Endothelial cell (in vitro differentiated cells): ENCODE measurements around the gene LTA4H. TPM values are rescaled to one million over a fixed set of nuclear protein-coding genes. Genes with fewer than 3 reads are reported as not detected.

Experiments
- DNase-seq: peaks from one replicate; pipeline ENCODE4 v3.0.0; 2021; ENCODE audit warnings: low spot score
- H3K27ac Mint-ChIP-seq: one replicate; pipeline ENCODE4 v1.8.0; 2021; ENCODE audit warnings: mixed read lengths, inconsistent platforms; ENCODE audit not compliant: unreplicated experiment
- H3K27me3 Mint-ChIP-seq: one replicate; pipeline ENCODE4 v1.8.0; 2021; ENCODE audit warnings: mild to moderate bottlenecking, moderate library complexity, mixed read lengths, inconsistent platforms; ENCODE audit not compliant: unreplicated experiment
- H3K36me3 Mint-ChIP-seq: one replicate; pipeline ENCODE4 v1.8.0; 2021; ENCODE audit warnings: mild to moderate bottlenecking, low read depth, mixed read lengths, inconsistent platforms; ENCODE audit not compliant: unreplicated experiment
- H3K4me1 Mint-ChIP-seq: one replicate; pipeline ENCODE4 v1.8.0; 2021; ENCODE audit warnings: mild to moderate bottlenecking, mixed read lengths, inconsistent platforms; ENCODE audit not compliant: unreplicated experiment
- H3K4me3 Mint-ChIP-seq: one replicate; pipeline ENCODE4 v1.8.0; 2021; ENCODE audit warnings: mild to moderate bottlenecking, mixed read lengths, inconsistent platforms; ENCODE audit not compliant: unreplicated experiment
- H3K9me3 Mint-ChIP-seq: one replicate; pipeline ENCODE4 v1.8.0; 2021; ENCODE audit warnings: mixed read lengths, inconsistent platforms; ENCODE audit not compliant: unreplicated experiment
- CTCF ChIP-seq: fragments of 200-600 bp; sonication (generic); IDR thresholded peaks from one replicate; pipeline ENCODE4 v1.5.0; 2021; ENCODE audit warnings: antibody characterized with exemption; ENCODE audit not compliant: unreplicated experiment
- total RNA-seq: library from RNA; stranded (reverse); fragmentation: NEBNext Ultra II Directional; extraction: Animal tissue kit (Norgen Biotek cat#: 25700); gene quantifications from one replicate; pipeline ENCODE4 v1.2.1, GENCODE V29; 2021; ENCODE audit not compliant: unreplicated experiment

Gene LTA4H
- total RNA-seq, 1 donor from 2014 or later: 86.5 TPM

GRCh38 chr12:96044943-96045290 lies 9.5 kb upstream of the LTA4H start:
- TF ChIP-seq CTCF: no peak
- no peaks in the 10 kb centered on the region for H3K36me3 Mint-ChIP-seq
- peaks cover 6% of the 10 kb centered on the region for H3K4me1 Mint-ChIP-seq
- H3K9me3 Mint-ChIP-seq: no peaks in the 10 kb centered on the region
- peaks cover 4% of the 10 kb centered on the region for H3K27me3 Mint-ChIP-seq
- DNase-seq: no peak
- H3K4me3 Mint-ChIP-seq: no peak overlapping the region
- no peak overlapping the region for H3K27ac Mint-ChIP-seq

- Mint-ChIP-seq H3K27ac (no peak overlapping the region), H3K9me3 (no peaks in the 10 kb centered on the region), H3K4me1 (peaks cover 6% of the 10 kb centered on the region), H3K4me3 (no peak overlapping the region), H3K36me3 (no peaks in the 10 kb centered on the region), H3K27me3 (peaks cover 4% of the 10 kb centered on the region)
- no peak for TF ChIP-seq CTCF
- DNase-seq: no peak
Observed at GRCh38 chr12:96044017-96044942, 8.9 kb upstream of the LTA4H start.

GRCh38 chr12:96041181-96041580 lies 5.8 kb upstream of the LTA4H start:
- Mint-ChIP-seq H3K27ac (no peak overlapping the region), H3K4me3 (no peak overlapping the region), H3K4me1 (no peaks in the 10 kb centered on the region), H3K27me3 (peaks cover 2% of the 10 kb centered on the region), H3K36me3 (no peaks in the 10 kb centered on the region), H3K9me3 (no peaks in the 10 kb centered on the region)
- DNase-seq: no peak
- TF ChIP-seq CTCF: no peak

GRCh38 chr12:96040305-96041133 lies 5.1 kb upstream of the LTA4H start:
- H3K36me3 Mint-ChIP-seq: no peaks in the 10 kb centered on the region
- H3K9me3 Mint-ChIP-seq: no peaks in the 10 kb centered on the region
- H3K27ac Mint-ChIP-seq: no peak overlapping the region
- no peak for DNase-seq
- no peaks in the 10 kb centered on the region for H3K4me1 Mint-ChIP-seq
- peaks cover 2% of the 10 kb centered on the region for H3K27me3 Mint-ChIP-seq
- H3K4me3 Mint-ChIP-seq: no peak overlapping the region
- TF ChIP-seq CTCF: no peak
